Measurements from ENCODE around the gene CDK5RAP1. TPM values are rescaled to one million over a fixed set of nuclear protein-coding genes. Genes with fewer than 3 reads are reported as not detected.

Gene CDK5RAP1
- total and polyA plus RNA-seq, 4 donors, result 11.3 to 22.1 (median 14.8) TPM

- no peak for DNase-seq (ENCODE audit: low spot score)
- no peak for TF ChIP-seq MAX (IDR thresholded peaks at IDR 0.05)
- no peak for TF ChIP-seq EGR1 (IDR thresholded peaks at IDR 0.05; ENCODE audit: low read depth in 2 of 2)
- no peak for TF ChIP-seq CTCF (IDR thresholded peaks at IDR 0.05; ENCODE audit: low read depth, low read length, missing input control)
- no peak for TF ChIP-seq GABPA (IDR thresholded peaks at IDR 0.05 in 1 of 2, conservative IDR thresholded peaks at IDR 0.05 in 1 of 2)
- no peak for TF ChIP-seq RAD21 (IDR thresholded peaks at IDR 0.05)
- no peak for TF ChIP-seq ZBTB33 (IDR thresholded peaks at IDR 0.05)
- TF ChIP-seq RXRA (IDR thresholded peaks at IDR 0.05), result no peak
Measured at GRCh38 chr20:33310327-33310899, 90.9 kb downstream of the CDK5RAP1 start.

GRCh38 chr20:33309631-33310030 lies 91.7 kb downstream of the CDK5RAP1 start:
- H3K27ac ChIP-seq (ENCODE audit: low read depth in 1 of 2, low read length in 2 of 2), result no peak overlapping the region

More at GRCh38 chr20:33310327-33310899, 90.9 kb downstream of the CDK5RAP1 start:
- no peak overlapping the region for H3K27ac ChIP-seq (ENCODE audit: low read depth in 1 of 2, low read length in 2 of 2)
- H3K4me1 ChIP-seq (ENCODE audit: control insufficient read depth in 4 of 4, insufficient read depth in 4 of 4, low read length in 3 of 4), result no peaks in the 10 kb centered on the region
- no peaks in the 10 kb centered on the region for H3K27me3 ChIP-seq (ENCODE audit: control insufficient read depth in 4 of 4, insufficient read depth in 4 of 4, low read length in 3 of 4)
- no peaks in the 10 kb centered on the region for H3K36me3 ChIP-seq (ENCODE audit: control insufficient read depth in 4 of 4, insufficient read depth in 3 of 4, low read depth in 1 of 4, low read length in 3 of 4)
- H3K9me3 ChIP-seq (ENCODE audit: control insufficient read depth in 4 of 4, low read length in 3 of 4), result no peaks in the 10 kb centered on the region
- H3K4me3 ChIP-seq (ENCODE audit: low read depth in 1 of 3, low read length in 3 of 3), result no peak overlapping the region
- WGBS, result 78% methylated on average over 6 of the region's 6 CpGs
- H3K9ac ChIP-seq (ENCODE audit: low read depth in 1 of 2, low read length in 2 of 2), result no peak overlapping the region

More at GRCh38 chr20:33309631-33310030, 91.7 kb downstream of the CDK5RAP1 start:
- DNase-seq (ENCODE audit: low spot score), result no peak
- Histone ChIP-seq H3K9ac (ENCODE audit: low read depth in 1 of 2, low read length in 2 of 2) (no peak overlapping the region), H3K4me3 (ENCODE audit: low read depth in 1 of 3, low read length in 3 of 3) (no peak overlapping the region), H3K4me1 (ENCODE audit: control insufficient read depth in 4 of 4, insufficient read depth in 4 of 4, low read length in 3 of 4) (no peaks in the 10 kb centered on the region), H3K36me3 (ENCODE audit: control insufficient read depth in 4 of 4, insufficient read depth in 3 of 4, low read depth in 1 of 4, low read length in 3 of 4) (no peaks in the 10 kb centered on the region), H3K27me3 (ENCODE audit: control insufficient read depth in 4 of 4, insufficient read depth in 4 of 4, low read length in 3 of 4) (no peaks in the 10 kb centered on the region), H3K9me3 (ENCODE audit: control insufficient read depth in 4 of 4, low read length in 3 of 4) (no peaks in the 10 kb centered on the region)
- WGBS, result 46% methylated on average over 2 of the region's 2 CpGs
- TF ChIP-seq FOXA2 (IDR thresholded peaks at IDR 0.05) (no peak), YY1 (IDR thresholded peaks at IDR 0.05) (no peak), FOXA1 (IDR thresholded peaks at IDR 0.05) (no peak), JUND (IDR thresholded peaks at IDR 0.05) (no peak), HNF4G (IDR thresholded peaks at IDR 0.05) (no peak), TAF1 (conservative IDR thresholded peaks at IDR 0.05) (no peak), ZBTB33 (IDR thresholded peaks at IDR 0.05) (no peak), RAD21 (IDR thresholded peaks at IDR 0.05) (no peak)
- TF ChIP-seq, protein P1, sequence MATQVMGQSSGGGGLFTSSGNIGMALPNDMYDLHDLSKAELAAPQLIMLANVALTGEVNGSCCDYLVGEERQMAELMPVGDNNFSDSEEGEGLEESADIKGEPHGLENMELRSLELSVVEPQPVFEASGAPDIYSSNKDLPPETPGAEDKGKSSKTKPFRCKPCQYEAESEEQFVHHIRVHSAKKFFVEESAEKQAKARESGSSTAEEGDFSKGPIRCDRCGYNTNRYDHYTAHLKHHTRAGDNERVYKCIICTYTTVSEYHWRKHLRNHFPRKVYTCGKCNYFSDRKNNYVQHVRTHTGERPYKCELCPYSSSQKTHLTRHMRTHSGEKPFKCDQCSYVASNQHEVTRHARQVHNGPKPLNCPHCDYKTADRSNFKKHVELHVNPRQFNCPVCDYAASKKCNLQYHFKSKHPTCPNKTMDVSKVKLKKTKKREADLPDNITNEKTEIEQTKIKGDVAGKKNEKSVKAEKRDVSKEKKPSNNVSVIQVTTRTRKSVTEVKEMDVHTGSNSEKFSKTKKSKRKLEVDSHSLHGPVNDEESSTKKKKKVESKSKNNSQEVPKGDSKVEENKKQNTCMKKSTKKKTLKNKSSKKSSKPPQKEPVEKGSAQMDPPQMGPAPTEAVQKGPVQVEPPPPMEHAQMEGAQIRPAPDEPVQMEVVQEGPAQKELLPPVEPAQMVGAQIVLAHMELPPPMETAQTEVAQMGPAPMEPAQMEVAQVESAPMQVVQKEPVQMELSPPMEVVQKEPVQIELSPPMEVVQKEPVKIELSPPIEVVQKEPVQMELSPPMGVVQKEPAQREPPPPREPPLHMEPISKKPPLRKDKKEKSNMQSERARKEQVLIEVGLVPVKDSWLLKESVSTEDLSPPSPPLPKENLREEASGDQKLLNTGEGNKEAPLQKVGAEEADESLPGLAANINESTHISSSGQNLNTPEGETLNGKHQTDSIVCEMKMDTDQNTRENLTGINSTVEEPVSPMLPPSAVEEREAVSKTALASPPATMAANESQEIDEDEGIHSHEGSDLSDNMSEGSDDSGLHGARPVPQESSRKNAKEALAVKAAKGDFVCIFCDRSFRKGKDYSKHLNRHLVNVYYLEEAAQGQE (IDR thresholded peaks at IDR 0.05), result no peak

All from liver (tissue), 9 donors.